ENCODE results near the gene FBXL17. TPM values are rescaled to one million over a fixed set of nuclear protein-coding genes. Genes with fewer than 3 reads are reported as not detected.
A peak's percentile ranks its signal among the peaks of the same experiment; 100 is the strongest.

FBXL17 gene
- total RNA-seq, 1 experiment from 2014 or later, result 3.5 TPM

GRCh38 chr5:108381350-108381953 is 446 bp downstream of the FBXL17 start (continued):
- TF ChIP-seq ZNF425 (CRISPR knock-in tag; conservative IDR thresholded peaks at IDR 0.05), result no peak
- TF ChIP-seq IRF2 (CRISPR knock-in tag; IDR thresholded peaks at IDR 0.05; ENCODE audit: borderline replicate concordance, low read depth), result no peak
- no peak for TF ChIP-seq ZNF671 (CRISPR knock-in tag; IDR thresholded peaks at IDR 0.05)
- 0 out of 2 replicates have a peak, but pooled peaks have one; percentile 55 for TF ChIP-seq ZNF416 (CRISPR knock-in tag; IDR thresholded peaks at IDR 0.05)
- no peak for TF ChIP-seq IRF1 (CRISPR knock-in tag; IDR thresholded peaks at IDR 0.05)
- TF ChIP-seq, protein P1, sequence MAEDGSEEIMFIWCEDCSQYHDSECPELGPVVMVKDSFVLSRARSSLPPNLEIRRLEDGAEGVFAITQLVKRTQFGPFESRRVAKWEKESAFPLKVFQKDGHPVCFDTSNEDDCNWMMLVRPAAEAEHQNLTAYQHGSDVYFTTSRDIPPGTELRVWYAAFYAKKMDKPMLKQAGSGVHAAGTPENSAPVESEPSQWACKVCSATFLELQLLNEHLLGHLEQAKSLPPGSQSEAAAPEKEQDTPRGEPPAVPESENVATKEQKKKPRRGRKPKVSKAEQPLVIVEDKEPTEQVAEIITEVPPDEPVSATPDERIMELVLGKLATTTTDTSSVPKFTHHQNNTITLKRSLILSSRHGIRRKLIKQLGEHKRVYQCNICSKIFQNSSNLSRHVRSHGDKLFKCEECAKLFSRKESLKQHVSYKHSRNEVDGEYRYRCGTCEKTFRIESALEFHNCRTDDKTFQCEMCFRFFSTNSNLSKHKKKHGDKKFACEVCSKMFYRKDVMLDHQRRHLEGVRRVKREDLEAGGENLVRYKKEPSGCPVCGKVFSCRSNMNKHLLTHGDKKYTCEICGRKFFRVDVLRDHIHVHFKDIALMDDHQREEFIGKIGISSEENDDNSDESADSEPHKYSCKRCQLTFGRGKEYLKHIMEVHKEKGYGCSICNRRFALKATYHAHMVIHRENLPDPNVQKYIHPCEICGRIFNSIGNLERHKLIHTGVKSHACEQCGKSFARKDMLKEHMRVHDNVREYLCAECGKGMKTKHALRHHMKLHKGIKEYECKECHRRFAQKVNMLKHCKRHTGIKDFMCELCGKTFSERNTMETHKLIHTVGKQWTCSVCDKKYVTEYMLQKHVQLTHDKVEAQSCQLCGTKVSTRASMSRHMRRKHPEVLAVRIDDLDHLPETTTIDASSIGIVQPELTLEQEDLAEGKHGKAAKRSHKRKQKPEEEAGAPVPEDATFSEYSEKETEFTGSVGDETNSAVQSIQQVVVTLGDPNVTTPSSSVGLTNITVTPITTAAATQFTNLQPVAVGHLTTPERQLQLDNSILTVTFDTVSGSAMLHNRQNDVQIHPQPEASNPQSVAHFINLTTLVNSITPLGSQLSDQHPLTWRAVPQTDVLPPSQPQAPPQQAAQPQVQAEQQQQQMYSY (CRISPR knock-in tag; IDR thresholded peaks at IDR 0.05), result no peak
- peak; percentile 66; the same call in 1 of the 2 replicates for TF ChIP-seq ZNF281 (CRISPR knock-in tag; IDR thresholded peaks at IDR 0.05)

DNA sequence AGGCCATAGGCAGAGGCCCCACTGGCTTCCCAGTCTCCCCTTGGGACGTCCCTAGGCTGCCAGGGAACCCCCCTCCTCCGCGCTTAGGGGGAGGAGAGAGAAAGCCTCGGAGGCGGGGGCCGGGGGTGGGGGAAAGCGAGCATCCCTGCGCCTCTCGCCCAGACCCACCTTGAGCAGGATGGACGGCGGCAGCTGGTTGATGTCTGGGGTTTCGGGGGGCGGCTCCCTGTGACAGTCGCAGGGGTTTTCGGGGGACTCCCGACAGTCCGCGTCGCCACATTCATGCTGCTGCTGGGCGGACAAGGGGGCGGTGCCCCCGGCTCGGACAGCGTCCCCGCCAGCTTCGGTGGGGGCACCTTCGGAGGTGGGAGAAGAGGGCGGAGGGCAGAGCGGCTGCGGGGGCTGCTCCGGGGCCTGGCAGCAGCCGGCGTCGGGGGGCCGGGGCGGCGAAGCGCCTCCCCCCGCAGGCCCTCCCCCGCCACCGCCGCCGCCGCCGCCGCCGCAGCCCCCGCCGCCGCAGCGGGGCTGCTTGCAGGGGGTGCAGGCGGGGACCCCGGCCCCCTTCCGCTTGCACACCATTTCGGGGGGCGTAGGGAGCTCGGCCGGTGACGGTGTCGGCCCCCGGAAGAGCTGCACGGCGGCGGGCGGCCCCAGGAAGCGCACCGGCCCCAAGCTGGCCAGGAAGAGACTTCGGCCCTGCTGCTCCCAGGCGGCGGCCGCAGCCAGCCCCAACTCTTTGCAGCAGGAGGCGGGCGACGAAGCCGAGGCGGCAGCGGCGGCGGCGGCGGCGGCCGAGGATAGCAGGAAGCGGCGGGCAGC is 1.2 kb downstream of the FBXL17 start:
- peaks cover 20% of the 10 kb centered on the region for H3K4me1 Mint-ChIP-seq
- peak overlapping the region; percentile 83 for H3K4me3 Mint-ChIP-seq
- H3K27ac Mint-ChIP-seq, result peak overlapping the region; percentile 76; the same call in 1 of the 2 replicates
- ATAC-seq (peak; percentile 20), DNase-seq (ENCODE audit: low spot score) (peak; percentile 61)
- ChIA-PET POLR2A (no interaction called here), CTCF (interaction anchor here (0.7 kb wide), 1 partner anchor 120 kb away, joined by 3 read pairs; no protein-coding TSS in a partner anchor)
- no peaks in the 10 kb centered on the region for H3K27me3 Mint-ChIP-seq (ENCODE audit: low read depth)
- peaks cover 9% of the 10 kb centered on the region for H3K9me3 Mint-ChIP-seq
- peaks cover 7% of the 10 kb centered on the region for H3K36me3 Mint-ChIP-seq
- peak; percentile 41 for TF ChIP-seq SP1 (CRISPR knock-in tag; conservative IDR thresholded peaks at IDR 0.05)
- TF ChIP-seq, protein P2, sequence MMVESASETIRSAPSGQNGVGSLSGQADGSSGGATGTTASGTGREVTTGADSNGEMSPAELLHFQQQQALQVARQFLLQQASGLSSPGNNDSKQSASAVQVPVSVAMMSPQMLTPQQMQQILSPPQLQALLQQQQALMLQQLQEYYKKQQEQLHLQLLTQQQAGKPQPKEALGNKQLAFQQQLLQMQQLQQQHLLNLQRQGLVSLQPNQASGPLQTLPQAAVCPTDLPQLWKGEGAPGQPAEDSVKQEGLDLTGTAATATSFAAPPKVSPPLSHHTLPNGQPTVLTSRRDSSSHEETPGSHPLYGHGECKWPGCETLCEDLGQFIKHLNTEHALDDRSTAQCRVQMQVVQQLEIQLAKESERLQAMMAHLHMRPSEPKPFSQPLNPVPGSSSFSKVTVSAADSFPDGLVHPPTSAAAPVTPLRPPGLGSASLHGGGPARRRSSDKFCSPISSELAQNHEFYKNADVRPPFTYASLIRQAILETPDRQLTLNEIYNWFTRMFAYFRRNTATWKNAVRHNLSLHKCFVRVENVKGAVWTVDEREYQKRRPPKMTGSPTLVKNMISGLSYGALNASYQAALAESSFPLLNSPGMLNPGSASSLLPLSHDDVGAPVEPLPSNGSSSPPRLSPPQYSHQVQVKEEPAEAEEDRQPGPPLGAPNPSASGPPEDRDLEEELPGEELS (CRISPR knock-in tag; IDR thresholded peaks at IDR 0.05), result no peak
- no peak for TF ChIP-seq ZNF219 (CRISPR knock-in tag; IDR thresholded peaks at IDR 0.05; ENCODE audit: borderline replicate concordance)
- TF ChIP-seq, protein P3, sequence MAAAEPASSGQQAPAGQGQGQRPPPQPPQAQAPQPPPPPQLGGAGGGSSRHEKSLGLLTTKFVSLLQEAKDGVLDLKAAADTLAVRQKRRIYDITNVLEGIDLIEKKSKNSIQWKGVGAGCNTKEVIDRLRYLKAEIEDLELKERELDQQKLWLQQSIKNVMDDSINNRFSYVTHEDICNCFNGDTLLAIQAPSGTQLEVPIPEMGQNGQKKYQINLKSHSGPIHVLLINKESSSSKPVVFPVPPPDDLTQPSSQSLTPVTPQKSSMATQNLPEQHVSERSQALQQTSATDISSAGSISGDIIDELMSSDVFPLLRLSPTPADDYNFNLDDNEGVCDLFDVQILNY (CRISPR knock-in tag; IDR thresholded peaks at IDR 0.05), result 0 out of 2 replicates have a peak, but pooled peaks have one; percentile 42
- TF ChIP-seq MYBL2 (CRISPR knock-in tag; IDR thresholded peaks at IDR 0.05), result 0 out of 2 replicates have a peak, but pooled peaks have one; percentile 27
- no peak for TF ChIP-seq RELA (CRISPR knock-in tag; IDR thresholded peaks at IDR 0.05; ENCODE audit: borderline replicate concordance)
- TF ChIP-seq SMAD4 (CRISPR knock-in tag; IDR thresholded peaks at IDR 0.05), result no peak
- no peak for TF ChIP-seq NFE2L1 (CRISPR knock-in tag; IDR thresholded peaks at IDR 0.05)
- 0 out of 2 replicates have a peak, but pooled peaks have one; percentile 5 for TF ChIP-seq ZNF317 (CRISPR knock-in tag; IDR thresholded peaks at IDR 0.05; ENCODE audit: borderline replicate concordance, low read depth)
- TF ChIP-seq SMAD3 (CRISPR knock-in tag; IDR thresholded peaks at IDR 0.05; ENCODE audit: borderline replicate concordance), result 0 out of 2 replicates have a peak, but pooled peaks have one; percentile 34
- TF ChIP-seq NR2C2 (CRISPR knock-in tag; IDR thresholded peaks at IDR 0.05), result no peak
- no peak for TF ChIP-seq ATF6 (CRISPR knock-in tag; IDR thresholded peaks at IDR 0.05)

Measured in WTC11 (cell line).